ENCODE measurements around the gene MIAT. TPM values are rescaled to one million over a fixed set of nuclear protein-coding genes. Genes with fewer than 3 reads are reported as not detected.
"Not testable (repeated sequence)": the region's sequence is repeated elsewhere in the genome, so short reads cannot be mapped to it uniquely, and the experiment has no call there.

The MIAT gene
- total RNA-seq, 3 donors from 2014 or later: 0.80 to 2.3 (median 1.9) TPM

GRCh38 chr22:26610996-26611395, 46.4 kb upstream of the MIAT start:
- Histone ChIP-seq H3K4me3 (no peak overlapping the region), H3K9me3 (no peaks in the 10 kb centered on the region), H3K4me1 (no peaks in the 10 kb centered on the region), H3K27ac (no peak overlapping the region), H3K27me3 (peaks cover 0 to 11% of the 10 kb centered on the region in 2 donors), H3K36me3 (no peaks in the 10 kb centered on the region)
- no peak for DNase-seq (ENCODE audit: low spot score in 2 of 2)
- TF ChIP-seq POLR2A (IDR thresholded peaks at IDR 0.05) (no peak), POLR2AphosphoS5 (IDR thresholded peaks at IDR 0.05) (no peak)
- TF ChIP-seq, protein P1, sequence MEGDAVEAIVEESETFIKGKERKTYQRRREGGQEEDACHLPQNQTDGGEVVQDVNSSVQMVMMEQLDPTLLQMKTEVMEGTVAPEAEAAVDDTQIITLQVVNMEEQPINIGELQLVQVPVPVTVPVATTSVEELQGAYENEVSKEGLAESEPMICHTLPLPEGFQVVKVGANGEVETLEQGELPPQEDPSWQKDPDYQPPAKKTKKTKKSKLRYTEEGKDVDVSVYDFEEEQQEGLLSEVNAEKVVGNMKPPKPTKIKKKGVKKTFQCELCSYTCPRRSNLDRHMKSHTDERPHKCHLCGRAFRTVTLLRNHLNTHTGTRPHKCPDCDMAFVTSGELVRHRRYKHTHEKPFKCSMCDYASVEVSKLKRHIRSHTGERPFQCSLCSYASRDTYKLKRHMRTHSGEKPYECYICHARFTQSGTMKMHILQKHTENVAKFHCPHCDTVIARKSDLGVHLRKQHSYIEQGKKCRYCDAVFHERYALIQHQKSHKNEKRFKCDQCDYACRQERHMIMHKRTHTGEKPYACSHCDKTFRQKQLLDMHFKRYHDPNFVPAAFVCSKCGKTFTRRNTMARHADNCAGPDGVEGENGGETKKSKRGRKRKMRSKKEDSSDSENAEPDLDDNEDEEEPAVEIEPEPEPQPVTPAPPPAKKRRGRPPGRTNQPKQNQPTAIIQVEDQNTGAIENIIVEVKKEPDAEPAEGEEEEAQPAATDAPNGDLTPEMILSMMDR (IDR thresholded peaks at IDR 0.05): no peak
- intact Hi-C loops (cut with DNase I; ENCODE audit: low total_unique reads): no loop called here

- H3K4me3 ChIP-seq: no peak overlapping the region
- no peaks in the 10 kb centered on the region for H3K9me3 ChIP-seq
- H3K27ac ChIP-seq: no peak overlapping the region
- H3K27me3 ChIP-seq: peaks cover 0 to 11% of the 10 kb centered on the region in 2 donors
- intact Hi-C loops (cut with DNase I; ENCODE audit: low total_unique reads): no loop called here
- no peaks in the 10 kb centered on the region for H3K4me1 ChIP-seq
- no peaks in the 10 kb centered on the region for H3K36me3 ChIP-seq
- TF ChIP-seq POLR2AphosphoS5 (IDR thresholded peaks at IDR 0.05): no peak
- TF ChIP-seq, protein P1 (IDR thresholded peaks at IDR 0.05): no peak
- no peak for TF ChIP-seq POLR2A (IDR thresholded peaks at IDR 0.05)
- DNase-seq (ENCODE audit: low spot score in 2 of 2): no peak
Measured at GRCh38 chr22:26612652-26613051, 44.7 kb upstream of the MIAT start.

DNA sequence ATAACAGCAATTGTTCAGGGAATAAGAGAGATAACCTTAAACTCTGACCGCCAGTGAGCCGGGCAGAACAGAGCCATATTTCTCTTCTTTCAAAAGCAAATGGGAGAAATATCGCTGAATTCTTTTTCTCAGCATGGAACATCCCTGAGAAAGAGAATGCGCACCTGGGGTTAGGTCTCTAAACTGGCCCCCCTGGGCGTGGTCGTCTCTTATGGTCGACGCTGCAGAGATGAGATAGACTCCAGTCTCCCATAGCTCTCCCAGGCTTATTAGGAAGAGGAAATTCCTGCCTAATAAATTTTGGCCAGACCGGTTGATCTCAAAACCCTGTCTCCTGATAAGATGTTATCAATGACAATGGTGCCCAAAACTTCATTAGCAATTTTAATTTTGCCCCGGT, 43.6 kb upstream of the MIAT start:
- intact Hi-C loops (cut with DNase I; ENCODE audit: low total_unique reads); H3K4me3 ChIP-seq; H3K9me3 ChIP-seq; H3K36me3 ChIP-seq; DNase-seq (ENCODE audit: low spot score in 2 of 2); H3K4me1 ChIP-seq; H3K27ac ChIP-seq: not testable (repeated sequence)
- peaks cover 0 to 11% of the 10 kb centered on the region in 2 donors for H3K27me3 ChIP-seq

GRCh38 chr22:26614322-26614721, 43.1 kb upstream of the MIAT start:
- TF ChIP-seq POLR2A (IDR thresholded peaks at IDR 0.05): no peak
- TF ChIP-seq POLR2AphosphoS5 (IDR thresholded peaks at IDR 0.05): no peak
- TF ChIP-seq, protein P1 (IDR thresholded peaks at IDR 0.05): no peak
- no peaks in the 10 kb centered on the region for H3K9me3 ChIP-seq
- peaks cover 0 to 11% of the 10 kb centered on the region in 2 donors for H3K27me3 ChIP-seq
- no peaks in the 10 kb centered on the region for H3K4me1 ChIP-seq
- no peak for DNase-seq (ENCODE audit: low spot score in 2 of 2)
- H3K36me3 ChIP-seq: no peaks in the 10 kb centered on the region
- intact Hi-C loops (cut with DNase I; ENCODE audit: low total_unique reads): no loop called here
- no peak overlapping the region for H3K27ac ChIP-seq
- H3K4me3 ChIP-seq: no peak overlapping the region

DNA sequence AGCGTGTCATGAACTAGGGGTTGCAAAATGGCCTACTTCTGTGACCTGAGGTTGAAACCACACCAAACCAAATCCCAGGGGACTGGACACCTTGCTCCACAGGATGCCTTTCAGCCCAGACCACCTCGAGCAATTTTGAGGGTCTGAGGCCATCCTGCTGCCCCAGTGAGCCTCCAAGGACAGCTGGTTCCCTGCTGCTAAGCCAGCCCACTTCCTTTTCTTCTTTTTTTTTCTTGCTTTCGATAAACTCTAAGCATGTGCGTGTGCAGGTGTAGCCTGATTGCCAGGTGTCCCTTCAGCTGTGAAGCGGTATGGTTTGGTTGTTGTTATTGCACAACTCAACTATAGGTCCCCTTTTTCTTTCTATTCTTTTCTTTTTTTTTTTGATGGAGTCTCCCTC, 42.2 kb upstream of the MIAT start:
- intact Hi-C loops (cut with DNase I; ENCODE audit: low total_unique reads): no loop called here
- no peaks in the 10 kb centered on the region for H3K4me1 ChIP-seq
- H3K9me3 ChIP-seq: no peaks in the 10 kb centered on the region
- no peak for DNase-seq (ENCODE audit: low spot score in 2 of 2)
- no peaks in the 10 kb centered on the region for H3K36me3 ChIP-seq
- no peak overlapping the region for H3K4me3 ChIP-seq
- H3K27ac ChIP-seq: no peak overlapping the region
- peaks cover 0 to 11% of the 10 kb centered on the region in 2 donors for H3K27me3 ChIP-seq
- no peak for TF ChIP-seq POLR2A (IDR thresholded peaks at IDR 0.05)
- TF ChIP-seq POLR2AphosphoS5 (IDR thresholded peaks at IDR 0.05): no peak
- TF ChIP-seq, protein P1 (IDR thresholded peaks at IDR 0.05): no peak
